ENCODE data around the gene OR7G3. TPM values are rescaled to one million over a fixed set of nuclear protein-coding genes. Genes with fewer than 3 reads are reported as not detected.

OR7G3 gene
- not detected in 2 replicates for total RNA-seq

DNA sequence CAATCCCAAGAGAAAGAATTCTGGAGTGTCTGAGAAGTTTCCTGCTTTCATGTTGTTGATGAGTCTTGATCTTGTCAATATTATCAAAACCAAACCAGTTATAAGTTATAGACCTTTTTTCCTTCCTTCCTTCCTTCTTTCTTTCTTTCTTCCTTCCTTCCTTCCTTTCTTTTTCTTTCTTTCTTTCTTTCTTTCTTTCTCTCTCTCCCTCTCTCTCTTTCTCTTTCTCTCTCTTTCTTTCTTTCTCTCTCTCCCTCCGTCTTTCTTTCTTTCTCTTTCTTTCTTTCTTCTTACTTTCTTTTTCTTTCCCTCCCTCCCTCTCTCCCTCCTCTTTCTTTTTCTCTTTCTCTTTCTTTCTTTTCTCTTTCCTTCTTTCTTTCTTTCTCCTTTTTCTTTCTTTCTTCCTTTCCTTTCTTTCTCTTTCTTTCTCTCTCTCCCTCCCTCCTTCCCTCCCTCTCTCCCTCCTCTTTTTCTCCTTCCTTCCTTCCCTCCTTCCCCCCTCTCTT is at the start of gene OR7G3:
TSS of gene OR7G3 (minus strand) at position 51 of the 506 bp plus-strand sequence. CDS start at position 51, 0 bp downstream.

DNA sequence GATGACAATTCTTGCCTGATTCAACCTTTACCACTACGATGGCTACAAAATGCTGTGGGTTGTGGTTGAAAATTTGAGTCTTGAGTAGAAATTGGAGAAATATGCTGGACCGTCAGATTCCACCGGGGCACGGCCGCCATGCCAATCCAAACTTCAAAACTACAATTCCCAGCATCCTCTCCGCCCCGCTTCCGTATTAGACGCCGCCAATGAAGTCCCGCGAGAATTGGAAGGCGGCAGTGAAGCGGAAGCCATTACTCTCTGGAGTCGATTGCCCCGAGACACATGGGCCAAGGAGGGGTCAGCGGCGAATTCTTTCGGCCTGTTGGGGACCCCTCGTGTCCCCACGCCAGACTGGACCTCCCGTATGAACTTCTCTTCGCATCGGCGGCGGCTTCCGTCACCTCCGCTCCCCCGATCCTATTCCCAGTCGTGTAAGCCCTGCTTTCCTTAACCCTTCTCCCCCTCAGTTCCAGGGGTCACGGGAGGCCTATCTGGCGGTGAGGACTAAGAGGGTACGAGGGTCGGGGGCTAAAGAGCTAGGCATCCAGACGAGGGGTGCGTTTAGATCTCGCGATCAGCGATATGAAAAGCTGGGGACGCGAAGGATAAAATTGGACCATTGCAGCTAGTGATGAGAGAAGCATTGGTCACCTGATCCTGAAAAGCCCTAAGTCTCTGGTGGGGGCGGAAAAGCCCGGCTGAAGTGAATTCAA is 13.6 kb upstream of the OR7G3 start, which contains the start of gene ZNF317:
TSS of gene ZNF317 (plus strand) at position 239 of the 716 bp plus-strand sequence. CDS start 15,620 bp downstream, outside the sequence.

DNA sequence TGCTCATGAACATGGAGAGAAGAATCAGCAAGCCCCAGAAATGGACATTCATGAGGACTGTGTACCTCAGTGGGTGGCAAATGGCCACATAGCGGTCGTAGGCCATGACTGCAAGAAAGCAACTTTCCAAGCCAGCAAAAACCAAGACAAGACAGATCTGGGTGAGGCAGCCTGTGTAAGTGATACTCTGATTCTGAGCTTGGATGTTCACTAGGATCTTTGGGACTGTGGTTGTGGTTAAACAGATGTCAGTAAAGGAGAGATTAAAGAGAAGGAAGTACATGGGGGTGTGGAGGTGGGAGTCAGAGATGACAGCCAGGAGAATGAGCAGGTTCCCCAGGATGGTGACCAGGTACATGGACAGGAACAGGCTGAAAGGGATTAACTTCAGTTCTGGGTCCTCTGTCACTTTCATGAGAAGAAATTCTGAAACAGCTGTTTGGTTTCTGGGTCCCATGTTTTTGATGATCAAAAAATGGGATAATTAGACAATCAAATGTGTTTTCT is 11.4 kb downstream of the OR7G3 start, which contains the start of gene OR7G1:
TSS of gene OR7G1 (minus strand) at position 457 of the 507 bp plus-strand sequence. CDS start at position 457, 0 bp downstream.

DNA sequence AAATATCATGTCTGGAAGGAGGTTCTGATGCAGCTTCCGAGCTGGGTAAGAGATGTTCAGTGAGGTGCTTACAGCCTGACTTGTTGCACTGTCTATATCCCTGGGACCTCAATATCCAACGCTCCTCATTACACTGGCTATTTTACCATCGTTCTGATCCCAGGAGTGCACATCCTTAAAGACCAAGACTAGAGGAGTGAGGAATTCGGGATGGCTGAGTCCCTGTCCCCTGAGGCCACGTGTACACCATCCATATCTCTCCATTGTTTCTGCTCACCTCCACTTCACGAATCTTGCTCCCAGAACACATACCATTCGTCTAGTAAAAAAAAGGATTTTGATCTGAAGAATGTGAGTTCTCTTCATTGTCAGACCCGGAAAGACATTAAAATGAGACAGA is 19.4 kb downstream of the OR7G3 start, which contains the start of gene OR7G2:
TSS of gene OR7G2 (minus strand) at position 101 of the 400 bp plus-strand sequence. CDS start 4,232 bp downstream, outside the sequence.

DNA sequence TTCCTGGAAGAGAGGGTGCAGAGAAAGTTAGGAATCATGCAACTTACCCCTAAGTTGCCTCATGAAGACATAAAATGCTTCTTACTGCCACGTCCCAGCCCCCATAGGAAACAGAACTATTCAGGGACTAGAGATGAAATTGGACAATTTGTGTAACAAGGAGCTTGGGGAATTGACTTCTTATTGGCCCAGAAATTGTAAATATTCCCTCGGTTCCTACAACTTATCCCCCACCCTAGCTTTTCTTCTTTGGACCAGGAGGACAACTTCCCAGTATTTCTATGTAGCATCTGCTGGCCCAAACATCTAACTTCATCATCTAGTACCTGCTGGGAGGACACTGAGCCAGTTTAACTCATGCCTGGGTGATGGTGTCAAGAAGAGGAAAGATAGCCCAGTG is 40.0 kb downstream of the OR7G3 start, which contains the start of gene OR1M1:
TSS of gene OR1M1 (plus strand) at position 301 of the 400 bp plus-strand sequence. CDS start 6,184 bp downstream, outside the sequence.

Small RNA genes within 50 kb of the gene (small RNA-seq; reads per million reads assigned to genes)
- gene OR1M4P: not detected

Other genes with a start within 250 kb of the OR7G3 start
- gene MUC16, start 116.5 kb downstream of the OR7G3 start, total RNA-seq: not detected in 2 replicates
- not detected in 2 replicates for gene OR1M1, start 39.9 kb downstream of the OR7G3 start, total RNA-seq
- gene OR7G2, start 19.5 kb downstream of the OR7G3 start, total RNA-seq: not detected in 2 replicates
- not detected in 2 replicates for gene OR7G1, start 11.2 kb downstream of the OR7G3 start, total RNA-seq
- gene ZNF317, start 13.4 kb upstream of the OR7G3 start, total RNA-seq: 28.5 and 30.0 TPM in 2 replicates
- gene OR7D2, start 52.0 kb upstream of the OR7G3 start, total RNA-seq: not detected in 2 replicates
- not detected in 2 replicates for gene OR7D4, start 92.6 kb upstream of the OR7G3 start, total RNA-seq
- not detected in 2 replicates for gene OR7E24, start 124.0 kb upstream of the OR7G3 start, total RNA-seq
- 26.1 and 38.5 TPM in 2 replicates for gene ZNF699, start 182.9 kb upstream of the OR7G3 start, total RNA-seq
- 12.0 and 18.8 TPM in 2 replicates for gene ZNF559, start 197.2 kb upstream of the OR7G3 start, total RNA-seq
- 1.3 and 1.5 TPM in 2 replicates for gene ZNF177, start 236.1 kb upstream of the OR7G3 start, total RNA-seq

All from hair follicle dermal papilla cell (primary cell).